HUES48 (cell line): ENCODE results near the gene USP7.

Experiments used
- H3K27ac ChIP-seq: one replicate; pipeline ENCODE4 v1.7.0; 2013; ENCODE audit warnings: low read depth, low read length, inconsistent platforms
- H3K27me3 ChIP-seq: 2 replicates; pipeline ENCODE4 v1.6.1; 2013; ENCODE audit warnings: mild to moderate bottlenecking, low read length; ENCODE audit not compliant: control insufficient read depth, insufficient read depth
- H3K36me3 ChIP-seq: 2 replicates; pipeline ENCODE4 v1.6.1; 2013; ENCODE audit warnings: low read length; ENCODE audit not compliant: control insufficient read depth, insufficient read depth
- H3K4me1 ChIP-seq: 2 replicates; pipeline ENCODE4 v1.6.1; 2013; ENCODE audit warnings: mild to moderate bottlenecking, low read length; ENCODE audit not compliant: control insufficient read depth, insufficient read depth
- H3K4me3 ChIP-seq: 2 replicates; pipeline ENCODE4 v1.5.1; 2013; ENCODE audit warnings: mild to moderate bottlenecking, low read depth, low read length
- H3K9ac ChIP-seq: 2 replicates; pipeline ENCODE4 v1.6.1; 2013; ENCODE audit warnings: mild to moderate bottlenecking, low read depth, low read length, moderate library complexity
- H3K9me3 ChIP-seq: 2 replicates; pipeline ENCODE4 v1.6.1; 2013; ENCODE audit warnings: low read length; ENCODE audit not compliant: control insufficient read depth, insufficient read depth

The USP7 gene

GRCh38 chr16:8941718-8942344, 21.9 kb downstream of the USP7 start:
- Histone ChIP-seq H3K36me3 (no peaks in the 10 kb centered on the region), H3K9me3 (no peaks in the 10 kb centered on the region), H3K4me3 (no peak overlapping the region), H3K27me3 (no peaks in the 10 kb centered on the region), H3K4me1 (peaks cover 16% of the 10 kb centered on the region), H3K9ac (no peak overlapping the region), H3K27ac (no peak overlapping the region)

- Histone ChIP-seq H3K4me1 (peaks cover 17% of the 10 kb centered on the region), H3K27ac (no peak overlapping the region), H3K4me3 (no peak overlapping the region), H3K36me3 (no peaks in the 10 kb centered on the region), H3K9ac (no peak overlapping the region), H3K27me3 (no peaks in the 10 kb centered on the region), H3K9me3 (no peaks in the 10 kb centered on the region)
These were observed 25.9 kb downstream of the USP7 start for GRCh38 chr16:8937803-8938202.

GRCh38 chr16:8936421-8936820, 27.3 kb downstream of the USP7 start:
- Histone ChIP-seq H3K4me3 (no peak overlapping the region), H3K27ac (no peak overlapping the region), H3K9ac (no peak overlapping the region), H3K36me3 (no peaks in the 10 kb centered on the region), H3K4me1 (peaks cover 21% of the 10 kb centered on the region), H3K9me3 (no peaks in the 10 kb centered on the region), H3K27me3 (no peaks in the 10 kb centered on the region)

- Histone ChIP-seq H3K27me3 (no peaks in the 10 kb centered on the region), H3K36me3 (no peaks in the 10 kb centered on the region), H3K27ac (peak overlapping the region; percentile 7), H3K4me1 (peaks cover 22% of the 10 kb centered on the region), H3K4me3 (no peak overlapping the region), H3K9ac (no peak overlapping the region), H3K9me3 (no peaks in the 10 kb centered on the region)
These were observed 27.7 kb downstream of the USP7 start for GRCh38 chr16:8935989-8936388.

GRCh38 chr16:8934601-8935000, 29.1 kb downstream of the USP7 start:
- Histone ChIP-seq H3K27me3 (no peaks in the 10 kb centered on the region), H3K4me1 (peaks cover 22% of the 10 kb centered on the region), H3K9ac (no peak overlapping the region), H3K4me3 (no peak overlapping the region), H3K36me3 (peaks cover 8% of the 10 kb centered on the region), H3K27ac (no peak overlapping the region), H3K9me3 (no peaks in the 10 kb centered on the region)

GRCh38 chr16:8931859-8932258, 31.8 kb downstream of the USP7 start:
- Histone ChIP-seq H3K27ac (no peak overlapping the region), H3K9ac (no peak overlapping the region), H3K36me3 (peaks cover 28% of the 10 kb centered on the region), H3K9me3 (no peaks in the 10 kb centered on the region), H3K27me3 (no peaks in the 10 kb centered on the region), H3K4me3 (no peak overlapping the region), H3K4me1 (peaks cover 22% of the 10 kb centered on the region)

- no peak overlapping the region for H3K4me3 ChIP-seq
- H3K9ac ChIP-seq: no peak overlapping the region
- H3K4me1 ChIP-seq: peaks cover 5% of the 10 kb centered on the region; the same call in 1 of the 2 replicates
- no peaks in the 10 kb centered on the region for H3K27me3 ChIP-seq
- no peak overlapping the region for H3K27ac ChIP-seq
- H3K9me3 ChIP-seq: no peaks in the 10 kb centered on the region
- H3K36me3 ChIP-seq: peaks cover 43% of the 10 kb centered on the region
These were observed 34.5 kb downstream of the USP7 start for GRCh38 chr16:8929086-8929748.

GRCh38 chr16:8928467-8928957, 35.2 kb downstream of the USP7 start:
- H3K27ac ChIP-seq: no peak overlapping the region
- H3K27me3 ChIP-seq: no peaks in the 10 kb centered on the region
- H3K36me3 ChIP-seq: peaks cover 45% of the 10 kb centered on the region
- no peaks in the 10 kb centered on the region for H3K9me3 ChIP-seq
- H3K4me1 ChIP-seq: peaks cover 5% of the 10 kb centered on the region; the same call in 1 of the 2 replicates
- no peak overlapping the region for H3K4me3 ChIP-seq
- no peak overlapping the region for H3K9ac ChIP-seq

- Histone ChIP-seq H3K27me3 (no peaks in the 10 kb centered on the region), H3K27ac (no peak overlapping the region), H3K9me3 (no peaks in the 10 kb centered on the region), H3K4me3 (no peak overlapping the region), H3K9ac (no peak overlapping the region), H3K4me1 (peaks cover 5% of the 10 kb centered on the region; the same call in 1 of the 2 replicates), H3K36me3 (peaks cover 62% of the 10 kb centered on the region)
These were observed 36.9 kb downstream of the USP7 start for GRCh38 chr16:8926827-8927226.

GRCh38 chr16:8925455-8925854, 38.3 kb downstream of the USP7 start:
- Histone ChIP-seq H3K36me3 (peaks cover 76% of the 10 kb centered on the region), H3K4me3 (no peak overlapping the region), H3K9ac (no peak overlapping the region), H3K4me1 (no peaks in the 10 kb centered on the region), H3K9me3 (no peaks in the 10 kb centered on the region), H3K27ac (no peak overlapping the region), H3K27me3 (no peaks in the 10 kb centered on the region)

- no peaks in the 10 kb centered on the region for H3K27me3 ChIP-seq
- H3K36me3 ChIP-seq: peaks cover 76% of the 10 kb centered on the region
- no peaks in the 10 kb centered on the region for H3K4me1 ChIP-seq
- no peak overlapping the region for H3K27ac ChIP-seq
- H3K9ac ChIP-seq: no peak overlapping the region
- no peaks in the 10 kb centered on the region for H3K9me3 ChIP-seq
- H3K4me3 ChIP-seq: no peak overlapping the region
These were observed 39.5 kb downstream of the USP7 start for GRCh38 chr16:8924214-8924613.
